Measurements from ENCODE around the gene MTX2. TPM values are rescaled to one million over a fixed set of nuclear protein-coding genes. Genes with fewer than 3 reads are reported as not detected.

MTX2 gene
- total and polyA plus RNA-seq, 2 donors (not counting 3 experiments of a cell fraction or from before 2014, with no cell fraction given) = 31.3 TPM

- Histone ChIP-seq H3K36me3 (ENCODE audit: control insufficient read depth in 2 of 2, extremely low read depth in 1 of 2, insufficient read depth in 2 of 2, low read length in 2 of 2) (no peaks in the 10 kb centered on the region), H2AFZ (ENCODE audit: low read depth, low read length) (no peak overlapping the region), H3K79me2 (ENCODE audit: control insufficient read depth, insufficient read depth, low read length) (peaks cover 48% of the 10 kb centered on the region), H4K20me1 (replicated peaks; ENCODE audit: control insufficient read depth, extremely low read depth, insufficient read depth, low read length) (no peaks in the 10 kb centered on the region), H3K4me3 (replicated peaks in 1 of 3; ENCODE audit: insufficient read depth in 1 of 3, low read depth in 1 of 3, low read length in 3 of 3) (no peak overlapping the region), H3K27ac (ENCODE audit: insufficient read depth, low read depth, low read length) (no peak overlapping the region), H3K4me1 (ENCODE audit: control insufficient read depth, extremely low read depth, insufficient read depth, low read length) (peaks cover 19% of the 10 kb centered on the region), H3K9me1 (replicated peaks; ENCODE audit: control insufficient read depth, extremely low read depth, insufficient read depth, low read length) (no peaks in the 10 kb centered on the region), H3K9ac (replicated peaks; ENCODE audit: extremely low read depth, insufficient read depth, low read length) (no peak overlapping the region), H3K27me3 (ENCODE audit: control insufficient read depth in 2 of 2, insufficient read depth in 2 of 2, low read length in 2 of 2) (no peaks in the 10 kb centered on the region), H3K4me2 (ENCODE audit: insufficient read depth, low read length) (no peak overlapping the region), H3K9me3 (replicated peaks; ENCODE audit: control insufficient read depth, insufficient read depth, low read length) (no peaks in the 10 kb centered on the region)
- FAIRE-seq = no peak
- CTCF ChIA-PET = no interaction called here
- intact Hi-C loops (cut with micrococcal nuclease) (loop anchor here (5.0 kb wide), 2 partner anchors 93 to 272 kb away; partner anchors contain the start of gene HOXD1), dilution Hi-C loops (cut with MboI; ENCODE audit: extremely low pct_ligation_motif_present, low sequenced_read_pairs) (no loop called here)
- no TSS peak for BruUV-seq (replicated peaks)
- no peak for DNase-seq (ENCODE audit: low read depth, low spot score)
- TF ChIP-seq MAX (IDR thresholded peaks at IDR 0.05; ENCODE audit: insufficient read depth, insufficient read length) (no peak), FOS (IDR thresholded peaks at IDR 0.05; ENCODE audit: borderline replicate concordance, insufficient read depth, low read length) (no peak), POLR2A (IDR thresholded peaks at IDR 0.05; ENCODE audit: low read depth, low read length) (no peak), CTCF (IDR thresholded peaks at IDR 0.05; ENCODE audit: extremely low read depth in 1 of 2, insufficient read depth in 1 of 2, low read depth in 1 of 2, low read length in 2 of 2) (no peak), POLR2AphosphoS5 (IDR thresholded peaks at IDR 0.05; ENCODE audit: insufficient read depth, low read depth, low read length) (no peak), GATA2 (IDR thresholded peaks at IDR 0.05; ENCODE audit: insufficient read depth, insufficient read length, low read depth, low read length) (no peak)
- POLR2A ChIA-PET = no interaction called here
Observed at GRCh38 chr2:176280156-176280555, 10.9 kb downstream of the MTX2 start.
